Measurements from ENCODE around the gene TBC1D22A.
"Not testable (repeated sequence)": the region's sequence is repeated elsewhere in the genome, so short reads cannot be mapped to it uniquely, and the experiment has no call there.

TBC1D22A gene

DNA sequence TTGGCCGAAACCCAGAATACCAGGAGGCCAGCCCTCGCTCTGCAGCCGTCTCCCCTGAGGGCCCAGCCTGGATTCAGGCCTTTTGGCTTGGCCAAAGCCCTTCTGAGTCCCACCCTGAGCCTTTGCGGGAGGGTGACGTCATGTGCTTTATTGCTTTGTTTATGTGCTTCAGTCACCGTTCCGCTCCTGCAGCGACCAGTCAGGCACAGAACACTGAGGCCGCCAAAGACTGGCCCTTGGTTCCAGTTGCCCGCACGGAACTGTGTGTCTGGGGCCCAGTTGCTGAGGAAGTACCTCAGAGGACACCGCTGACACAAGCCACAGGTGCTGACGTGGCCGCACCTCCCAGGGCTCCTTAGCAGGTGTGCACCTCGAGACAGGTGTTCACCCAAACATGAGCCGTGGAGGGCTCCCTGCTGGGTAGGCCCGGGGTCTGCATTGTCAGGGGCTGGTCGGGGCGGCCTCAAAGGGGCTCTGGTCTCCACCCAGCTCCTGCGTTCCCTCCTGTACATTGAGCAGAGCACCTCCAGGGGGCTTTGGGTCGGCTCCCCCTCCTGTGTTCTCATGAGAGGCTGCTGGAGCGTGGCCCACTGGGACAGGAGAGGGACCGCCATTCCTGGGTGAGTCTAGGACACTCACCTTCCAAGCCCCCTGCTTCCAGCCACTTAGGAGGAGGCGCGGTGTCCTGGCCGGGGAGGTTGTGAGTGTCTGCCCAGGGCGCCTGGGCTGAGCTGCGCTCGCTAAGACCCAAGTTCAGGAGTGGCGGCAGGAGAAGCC is 376.8 kb downstream of the TBC1D22A start:
- DNase-seq, result no peak
- no peaks in the 10 kb centered on the region for H3K9me3 Mint-ChIP-seq
- no peaks in the 10 kb centered on the region for H3K27me3 Mint-ChIP-seq
- H3K4me1 Mint-ChIP-seq, result no peaks in the 10 kb centered on the region
- H3K4me3 Mint-ChIP-seq, result no peak overlapping the region
- no peaks in the 10 kb centered on the region for H3K36me3 Mint-ChIP-seq (ENCODE audit: low read depth)
- no peak for ATAC-seq
- no peak overlapping the region for H3K27ac Mint-ChIP-seq

- no peaks in the 10 kb centered on the region for H3K27me3 Mint-ChIP-seq
- H3K4me1 Mint-ChIP-seq, result no peaks in the 10 kb centered on the region
- no peak overlapping the region for H3K4me3 Mint-ChIP-seq
- DNase-seq, result no peak
- no peak overlapping the region for H3K27ac Mint-ChIP-seq
- no peak for ATAC-seq
- H3K36me3 Mint-ChIP-seq (ENCODE audit: low read depth), result no peaks in the 10 kb centered on the region
- H3K9me3 Mint-ChIP-seq, result no peaks in the 10 kb centered on the region
Measured at GRCh38 chr22:47139790-47140119, 377.3 kb downstream of the TBC1D22A start.

DNA sequence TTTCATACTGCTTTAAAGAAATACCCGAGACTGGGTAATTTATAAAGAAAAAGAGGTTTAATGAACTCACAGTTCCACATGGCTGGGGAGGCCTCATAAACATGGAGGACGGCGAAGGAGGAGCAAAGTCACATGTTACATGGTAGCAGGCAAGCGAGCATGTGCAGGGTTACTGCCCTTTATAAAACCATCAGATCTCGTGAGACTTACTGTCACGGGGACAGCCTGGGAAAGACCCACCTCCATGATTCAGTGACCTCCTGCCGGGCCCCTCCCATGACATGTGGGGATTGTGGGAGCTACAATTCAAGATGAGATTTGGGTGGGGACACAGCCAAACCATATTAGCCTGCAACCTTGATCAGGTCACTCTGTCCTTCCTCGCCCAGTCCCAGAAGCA is 378.5 kb downstream of the TBC1D22A start:
- DNase-seq; H3K4me1 Mint-ChIP-seq; ATAC-seq; H3K27ac Mint-ChIP-seq; H3K9me3 Mint-ChIP-seq; H3K27me3 Mint-ChIP-seq; H3K4me3 Mint-ChIP-seq; H3K36me3 Mint-ChIP-seq (ENCODE audit: low read depth): not testable (repeated sequence)

GRCh38 chr22:47142427-47143046 is 380.1 kb downstream of the TBC1D22A start:
- Mint-ChIP-seq H3K27ac (no peak overlapping the region), H3K27me3 (no peaks in the 10 kb centered on the region), H3K36me3 (ENCODE audit: low read depth) (no peaks in the 10 kb centered on the region), H3K4me3 (no peak overlapping the region), H3K9me3 (no peaks in the 10 kb centered on the region), H3K4me1 (no peaks in the 10 kb centered on the region)
- ATAC-seq (no peak), DNase-seq (no peak)

DNA sequence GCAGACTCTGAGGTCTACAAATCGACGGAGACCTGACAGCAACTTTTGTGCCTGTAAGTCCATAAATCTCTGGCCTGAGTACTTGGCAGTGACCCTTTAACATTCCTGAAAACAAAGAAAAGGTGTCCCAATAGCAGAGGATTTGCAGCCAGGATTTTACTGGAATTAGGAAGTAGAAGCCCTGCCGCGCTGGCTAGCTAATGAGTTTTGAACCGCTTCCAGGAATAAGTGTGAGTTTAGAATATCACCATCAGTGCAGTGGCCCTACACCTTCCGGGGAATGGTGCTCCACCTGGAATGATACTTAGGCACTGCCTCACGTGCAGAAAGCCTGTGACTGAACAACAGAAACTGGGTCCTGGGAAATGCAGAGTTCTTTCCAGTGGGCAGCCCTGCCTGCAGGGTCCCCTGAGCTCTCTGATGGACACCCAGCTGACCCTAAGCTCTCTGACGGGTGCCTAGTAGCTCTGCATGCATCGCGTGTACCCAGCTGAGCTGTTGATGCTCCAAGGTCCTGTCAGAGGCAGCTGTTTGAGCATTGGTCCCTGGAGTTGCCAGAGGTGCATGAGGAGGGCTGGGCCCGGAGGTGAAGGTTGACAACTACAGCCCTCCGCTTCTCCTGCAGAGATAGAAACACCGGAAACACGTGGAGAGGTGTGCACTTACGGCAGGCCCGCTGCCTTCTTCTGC is 380.9 kb downstream of the TBC1D22A start:
- no peaks in the 10 kb centered on the region for H3K36me3 Mint-ChIP-seq (ENCODE audit: low read depth)
- H3K4me3 Mint-ChIP-seq, result no peak overlapping the region
- H3K9me3 Mint-ChIP-seq, result no peaks in the 10 kb centered on the region
- DNase-seq, result no peak
- no peak for ATAC-seq
- no peak overlapping the region for H3K27ac Mint-ChIP-seq
- H3K4me1 Mint-ChIP-seq, result no peaks in the 10 kb centered on the region
- H3K27me3 Mint-ChIP-seq, result no peaks in the 10 kb centered on the region

GRCh38 chr22:47144076-47144765 is 381.8 kb downstream of the TBC1D22A start:
- Mint-ChIP-seq H3K4me3 (no peak overlapping the region), H3K4me1 (no peaks in the 10 kb centered on the region), H3K9me3 (no peaks in the 10 kb centered on the region), H3K27ac (no peak overlapping the region), H3K36me3 (ENCODE audit: low read depth) (peaks cover 2% of the 10 kb centered on the region), H3K27me3 (no peaks in the 10 kb centered on the region)
- no peak for DNase-seq
- ATAC-seq, result no peak

DNA sequence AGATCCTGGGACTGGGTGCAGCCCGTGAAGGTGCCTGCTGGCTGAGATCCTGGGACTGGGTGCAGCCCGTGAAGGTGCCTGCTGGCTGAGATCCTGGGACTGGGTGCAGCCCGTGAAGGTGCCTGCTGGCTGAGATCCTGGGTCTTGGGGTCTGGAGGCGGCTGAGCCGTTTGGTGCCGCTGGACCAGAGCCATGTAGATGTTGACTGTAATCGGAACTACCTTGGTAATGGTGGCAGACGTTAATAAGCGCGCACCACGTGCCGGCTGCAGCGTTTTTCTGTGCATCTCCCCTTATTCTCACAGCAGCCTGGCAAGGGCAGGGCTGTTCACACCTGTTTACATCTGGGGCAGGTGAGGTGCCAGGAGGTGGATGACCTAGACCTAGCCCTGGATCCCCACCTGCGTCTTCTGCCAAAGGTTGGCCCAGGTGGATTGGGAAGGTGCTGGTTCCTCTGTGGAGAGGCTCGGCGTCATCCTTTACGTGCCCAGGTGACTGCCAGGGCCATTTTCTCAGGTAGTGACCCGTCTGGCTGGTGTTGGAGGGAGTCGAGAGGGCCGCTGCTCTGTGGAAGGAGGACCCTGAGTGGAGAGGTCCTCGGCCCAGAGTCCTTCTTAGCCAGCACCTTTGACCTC is 382.5 kb downstream of the TBC1D22A start:
- ATAC-seq, result no peak

DNA sequence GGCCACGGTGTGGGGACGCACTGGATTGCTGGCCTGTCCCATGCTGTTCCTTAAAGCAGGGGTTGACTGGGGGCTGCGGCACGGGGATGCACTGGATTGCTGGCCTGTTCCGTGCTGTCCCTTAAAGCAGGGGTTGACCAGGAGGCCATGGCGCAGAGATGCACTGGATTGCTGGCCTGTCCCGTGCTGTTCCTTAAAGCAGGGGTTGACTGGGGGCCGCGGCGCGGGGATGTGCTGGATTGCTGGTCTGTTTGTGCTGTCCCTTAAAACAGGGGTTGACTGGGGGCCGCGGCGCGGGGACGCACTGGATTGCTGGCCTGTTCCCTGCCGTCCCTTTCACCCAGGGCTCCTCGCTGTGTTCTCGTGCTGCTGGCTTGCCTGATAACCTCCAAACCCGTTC is 383.4 kb downstream of the TBC1D22A start:
- no peak overlapping the region for H3K27ac Mint-ChIP-seq
- H3K36me3 Mint-ChIP-seq (ENCODE audit: low read depth), result peaks cover 2% of the 10 kb centered on the region
- no peak overlapping the region for H3K4me3 Mint-ChIP-seq
- no peaks in the 10 kb centered on the region for H3K4me1 Mint-ChIP-seq
- DNase-seq, result no peak
- no peak for ATAC-seq
- no peaks in the 10 kb centered on the region for H3K9me3 Mint-ChIP-seq
- no peaks in the 10 kb centered on the region for H3K27me3 Mint-ChIP-seq

More for the DNA sequence above, 382.5 kb downstream of the TBC1D22A start:
- no peaks in the 10 kb centered on the region for H3K9me3 Mint-ChIP-seq
- DNase-seq, result no peak
- no peak overlapping the region for H3K27ac Mint-ChIP-seq
- H3K4me3 Mint-ChIP-seq, result no peak overlapping the region
- H3K36me3 Mint-ChIP-seq (ENCODE audit: low read depth), result peaks cover 2% of the 10 kb centered on the region
- H3K4me1 Mint-ChIP-seq, result no peaks in the 10 kb centered on the region
- no peaks in the 10 kb centered on the region for H3K27me3 Mint-ChIP-seq

DNA sequence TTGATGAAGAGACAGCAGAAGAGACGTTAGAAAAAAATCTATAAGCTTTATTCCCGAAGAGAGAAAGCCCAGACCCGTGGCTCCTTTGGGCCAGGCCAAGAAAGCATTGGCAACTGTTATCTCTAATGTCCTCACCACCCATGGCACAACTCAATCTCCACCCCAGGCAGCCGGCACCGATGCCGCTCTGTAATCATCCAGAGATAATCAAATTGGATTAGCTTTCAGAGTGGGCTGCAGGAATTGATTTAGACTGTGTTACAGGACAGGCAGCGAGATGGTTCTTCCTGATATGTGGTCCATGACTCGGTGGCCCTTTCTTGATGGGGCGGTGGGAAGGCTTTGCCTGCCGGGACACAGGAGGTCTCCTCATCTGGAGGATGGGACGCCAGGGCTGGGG is 383.9 kb downstream of the TBC1D22A start:
- Mint-ChIP-seq H3K4me1 (peaks cover 4% of the 10 kb centered on the region), H3K4me3 (no peak overlapping the region), H3K27me3 (no peaks in the 10 kb centered on the region), H3K27ac (no peak overlapping the region), H3K36me3 (ENCODE audit: low read depth) (peaks cover 2% of the 10 kb centered on the region), H3K9me3 (no peaks in the 10 kb centered on the region)
- no peak for ATAC-seq
- no peak for DNase-seq

DNA sequence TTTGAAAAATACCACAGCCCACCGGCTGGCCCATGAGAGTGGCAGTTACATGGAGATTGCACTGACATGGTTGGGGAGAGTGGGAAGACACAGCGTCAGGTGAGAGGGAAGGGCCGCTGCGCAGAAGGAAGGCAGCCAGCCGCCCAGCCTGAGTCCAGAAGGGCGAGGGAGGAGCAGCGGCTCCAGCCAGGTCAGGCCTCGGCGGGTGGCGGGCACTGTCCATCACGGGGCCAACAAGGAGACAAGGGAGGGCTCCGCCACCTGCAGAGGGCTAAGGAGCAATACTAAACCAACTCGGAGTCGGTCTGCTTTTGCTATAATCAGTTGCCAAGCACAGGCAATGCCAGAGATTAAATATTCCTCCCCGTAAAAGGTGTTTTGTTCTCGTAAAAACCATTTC is 384.5 kb downstream of the TBC1D22A start:
- no peak for ATAC-seq
- no peaks in the 10 kb centered on the region for H3K27me3 Mint-ChIP-seq

DNA sequence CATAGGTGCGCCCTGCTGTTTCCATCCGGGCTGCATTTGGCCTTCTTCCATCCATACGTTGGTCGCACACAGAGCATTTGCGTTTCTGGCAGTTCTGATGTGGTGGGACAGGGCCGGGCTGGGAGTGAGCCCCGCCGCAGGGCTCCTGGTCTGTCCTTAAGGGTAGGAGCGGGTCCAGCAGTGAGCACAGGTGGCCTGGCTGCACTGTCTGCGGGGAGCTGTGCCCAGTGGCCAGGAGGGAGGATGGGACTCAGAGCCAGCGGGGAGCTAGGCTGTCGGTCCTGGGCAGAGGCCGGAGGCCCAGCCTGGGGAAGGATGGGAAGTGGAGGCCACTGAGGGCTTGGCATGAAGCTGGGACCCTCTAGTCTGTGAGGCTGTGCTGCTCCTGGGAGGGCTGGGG is 385.1 kb downstream of the TBC1D22A start:
- peaks cover 2% of the 10 kb centered on the region for H3K36me3 Mint-ChIP-seq (ENCODE audit: low read depth)
- H3K27ac Mint-ChIP-seq, result no peak overlapping the region
- no peaks in the 10 kb centered on the region for H3K9me3 Mint-ChIP-seq
- DNase-seq (no peak), ATAC-seq (no peak)
- no peak overlapping the region for H3K4me3 Mint-ChIP-seq
- H3K27me3 Mint-ChIP-seq, result no peaks in the 10 kb centered on the region
- H3K4me1 Mint-ChIP-seq, result peaks cover 6% of the 10 kb centered on the region

More for the DNA sequence above, 384.5 kb downstream of the TBC1D22A start:
- no peak for DNase-seq
- Mint-ChIP-seq H3K36me3 (ENCODE audit: low read depth) (peaks cover 2% of the 10 kb centered on the region), H3K27ac (no peak overlapping the region), H3K9me3 (no peaks in the 10 kb centered on the region), H3K4me3 (no peak overlapping the region), H3K4me1 (peaks cover 4% of the 10 kb centered on the region)

- no peaks in the 10 kb centered on the region for H3K9me3 Mint-ChIP-seq
- peaks cover 8% of the 10 kb centered on the region for H3K4me1 Mint-ChIP-seq
- DNase-seq (no peak), ATAC-seq (no peak)
- H3K27ac Mint-ChIP-seq, result no peak overlapping the region
- H3K36me3 Mint-ChIP-seq (ENCODE audit: low read depth), result peaks cover 2% of the 10 kb centered on the region
- no peaks in the 10 kb centered on the region for H3K27me3 Mint-ChIP-seq
- H3K4me3 Mint-ChIP-seq, result no peak overlapping the region
Measured at GRCh38 chr22:47148510-47148909, 386.1 kb downstream of the TBC1D22A start.

- H3K9me3 Mint-ChIP-seq, result no peaks in the 10 kb centered on the region
- H3K36me3 Mint-ChIP-seq (ENCODE audit: low read depth), result peaks cover 2% of the 10 kb centered on the region
- DNase-seq, result no peak
- no peaks in the 10 kb centered on the region for H3K27me3 Mint-ChIP-seq
- peaks cover 8% of the 10 kb centered on the region for H3K4me1 Mint-ChIP-seq
- H3K27ac Mint-ChIP-seq, result no peak overlapping the region
- H3K4me3 Mint-ChIP-seq, result no peak overlapping the region
- ATAC-seq, result no peak
Measured at GRCh38 chr22:47148956-47149728, 386.7 kb downstream of the TBC1D22A start.

GRCh38 chr22:47149976-47150375 is 387.5 kb downstream of the TBC1D22A start:
- Mint-ChIP-seq H3K36me3 (ENCODE audit: low read depth) (peaks cover 2% of the 10 kb centered on the region), H3K9me3 (no peaks in the 10 kb centered on the region), H3K4me3 (no peak overlapping the region), H3K27ac (no peak overlapping the region), H3K27me3 (no peaks in the 10 kb centered on the region), H3K4me1 (peaks cover 8% of the 10 kb centered on the region)
- no peak for ATAC-seq
- DNase-seq, result no peak
